GM10248 (cell line): ENCODE results near the gene RPRD1B.

Source experiments
- CTCF ChIA-PET: fragments of 300-600 bp; sonication (Branson Sonifier 250); formaldehyde crosslinking; extraction: SDS; loops from one replicate; lab custom pipeline; 2021; ENCODE audit warnings: antibody characterized with exemption; lab: Yijun Ruan, JAX
- POLR2A ChIA-PET: fragments of 350-650 bp; sonication (Branson Sonifier 250); formaldehyde crosslinking; extraction: SDS; loops from one replicate; lab custom pipeline; 2020; ENCODE audit warnings: antibody characterized with exemption; lab: Yijun Ruan, JAX
- DNase-seq: peaks from one replicate; pipeline ENCODE4 v3.0.0; 2012; ENCODE audit errors: extremely low spot score
- TF ChIP-seq, protein P1 (sequence below): IDR thresholded peaks from 2 replicates; pipeline ENCODE4 v1.5.1; 2012; ENCODE audit warnings: mild to moderate bottlenecking, low read depth; ENCODE audit errors: extremely low read depth, missing control alignments, control extremely low read depth

Gene RPRD1B

GRCh38 chr20:38136421-38137245 is 103.1 kb downstream of the RPRD1B start:
- DNase-seq: no peak
- CTCF ChIA-PET: interaction anchor here (1.3 kb wide), 1 partner anchor 14 kb away, joined by 4 read pairs; no protein-coding TSS in a partner anchor
- TF ChIP-seq, protein P1, sequence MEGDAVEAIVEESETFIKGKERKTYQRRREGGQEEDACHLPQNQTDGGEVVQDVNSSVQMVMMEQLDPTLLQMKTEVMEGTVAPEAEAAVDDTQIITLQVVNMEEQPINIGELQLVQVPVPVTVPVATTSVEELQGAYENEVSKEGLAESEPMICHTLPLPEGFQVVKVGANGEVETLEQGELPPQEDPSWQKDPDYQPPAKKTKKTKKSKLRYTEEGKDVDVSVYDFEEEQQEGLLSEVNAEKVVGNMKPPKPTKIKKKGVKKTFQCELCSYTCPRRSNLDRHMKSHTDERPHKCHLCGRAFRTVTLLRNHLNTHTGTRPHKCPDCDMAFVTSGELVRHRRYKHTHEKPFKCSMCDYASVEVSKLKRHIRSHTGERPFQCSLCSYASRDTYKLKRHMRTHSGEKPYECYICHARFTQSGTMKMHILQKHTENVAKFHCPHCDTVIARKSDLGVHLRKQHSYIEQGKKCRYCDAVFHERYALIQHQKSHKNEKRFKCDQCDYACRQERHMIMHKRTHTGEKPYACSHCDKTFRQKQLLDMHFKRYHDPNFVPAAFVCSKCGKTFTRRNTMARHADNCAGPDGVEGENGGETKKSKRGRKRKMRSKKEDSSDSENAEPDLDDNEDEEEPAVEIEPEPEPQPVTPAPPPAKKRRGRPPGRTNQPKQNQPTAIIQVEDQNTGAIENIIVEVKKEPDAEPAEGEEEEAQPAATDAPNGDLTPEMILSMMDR: no peak
- POLR2A ChIA-PET: no interaction called here

- DNase-seq: no peak
- ChIA-PET CTCF (interaction anchor here (1.2 to 1.3 kb wide), 2 partner anchors 14 to 26 kb away, joined by 3 to 4 read pairs; no protein-coding TSS in a partner anchor), POLR2A (no interaction called here)
- TF ChIP-seq, protein P1: no peak
Measured at GRCh38 chr20:38137441-38138037, 104.0 kb downstream of the RPRD1B start.

DNA sequence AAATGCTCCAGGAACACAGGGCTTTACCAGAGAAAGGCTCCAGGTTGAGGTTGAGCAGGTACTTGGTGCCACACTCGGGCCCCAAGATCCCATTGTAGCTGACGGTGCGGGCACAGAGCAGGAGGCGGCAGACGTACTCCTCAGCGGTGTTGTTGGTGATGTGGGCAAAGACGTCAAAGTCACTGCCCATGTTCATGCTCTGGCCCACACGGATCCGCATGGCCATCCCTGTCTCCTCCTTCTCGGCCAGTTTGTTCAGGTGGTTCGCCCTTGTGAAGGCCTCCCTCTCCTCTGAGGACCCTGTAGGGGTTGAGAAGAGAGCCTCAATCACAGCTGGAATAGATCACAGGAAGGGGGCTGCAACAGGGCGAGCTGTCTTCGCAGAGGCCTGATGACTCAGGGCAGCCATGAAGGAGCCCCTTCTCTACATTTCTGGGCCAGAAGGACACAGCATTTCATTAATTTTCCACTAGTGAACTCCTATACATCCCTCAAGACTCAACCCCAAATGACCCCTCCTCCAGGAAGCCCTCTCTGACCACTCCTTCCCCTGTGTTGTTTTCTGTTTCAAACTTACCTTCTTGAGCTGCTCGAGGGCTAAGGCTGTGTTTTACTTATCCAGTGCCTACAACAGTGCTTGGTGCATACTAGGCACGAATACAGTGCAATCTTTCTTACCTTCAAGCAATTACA is 104.7 kb downstream of the RPRD1B start:
- POLR2A ChIA-PET: no interaction called here
- CTCF ChIA-PET: interaction anchor here (1.2 kb wide), 1 partner anchor 25 kb away, joined by 3 read pairs; no protein-coding TSS in a partner anchor
- no peak for DNase-seq
- TF ChIP-seq, protein P1: no peak

GRCh38 chr20:38139156-38139912 is 105.8 kb downstream of the RPRD1B start:
- TF ChIP-seq, protein P1: no peak
- ChIA-PET POLR2A (no interaction called here), CTCF (interaction anchor here (1.2 to 2.1 kb wide), 3 partner anchors 12 to 66 kb away, joined by 3 to 8 read pairs (median 3); no protein-coding TSS in a partner anchor)

GRCh38 chr20:38139977-38140753 is 106.6 kb downstream of the RPRD1B start:
- no peak for DNase-seq
- ChIA-PET CTCF (interaction anchor here (0.8 to 2.1 kb wide), 3 partner anchors 9 to 67 kb away, joined by 3 to 8 read pairs (median 3); no protein-coding TSS in a partner anchor), POLR2A (no interaction called here)

More at GRCh38 chr20:38139156-38139912, 105.8 kb downstream of the RPRD1B start:
- no peak for DNase-seq

More at GRCh38 chr20:38139977-38140753, 106.6 kb downstream of the RPRD1B start:
- TF ChIP-seq, protein P1: no peak
